ENCODE results near the gene DNASE2B. TPM values are rescaled to one million over a fixed set of nuclear protein-coding genes. Genes with fewer than 3 reads are reported as not detected.

The DNASE2B gene
- total RNA-seq, 1 donor from 2014 or later: not detected

GRCh38 chr1:84374991-84375696, 23.1 kb upstream of the DNASE2B start:
- DNase-seq: peak; percentile 73

GRCh38 chr1:84376000-84376910, 22.0 kb upstream of the DNASE2B start:
- peak; percentile 17 for DNase-seq

- peak; percentile 65 for DNase-seq
These were observed 20.7 kb upstream of the DNASE2B start for GRCh38 chr1:84377480-84378095.

GRCh38 chr1:84379138-84379916, 19.0 kb upstream of the DNASE2B start:
- no peak for DNase-seq

GRCh38 chr1:84379917-84380180, 18.4 kb upstream of the DNASE2B start:
- DNase-seq: no peak

- DNase-seq: no peak
These were observed 16.2 kb upstream of the DNASE2B start for GRCh38 chr1:84382127-84382526.

GRCh38 chr1:84385347-84385746, 12.9 kb upstream of the DNASE2B start:
- DNase-seq: no peak

GRCh38 chr1:84386716-84387479, 11.4 kb upstream of the DNASE2B start:
- DNase-seq: no peak

GRCh38 chr1:84387480-84388163, 10.7 kb upstream of the DNASE2B start:
- no peak for DNase-seq

GRCh38 chr1:84390226-84390625, 8.1 kb upstream of the DNASE2B start:
- no peak for DNase-seq

GRCh38 chr1:84401156-84401555, 2.9 kb downstream of the DNASE2B start:
- no peak for DNase-seq

GRCh38 chr1:84402060-84402459, 3.8 kb downstream of the DNASE2B start:
- no peak for DNase-seq

- no peak for DNase-seq
These were observed 4.2 kb downstream of the DNASE2B start for GRCh38 chr1:84402501-84402900.

- DNase-seq: no peak
These were observed 5.1 kb downstream of the DNASE2B start for GRCh38 chr1:84403347-84403746.

- no peak for DNase-seq
These were observed 8.1 kb downstream of the DNASE2B start for GRCh38 chr1:84406346-84406861.

- DNase-seq: no peak
These were observed 9.2 kb downstream of the DNASE2B start for GRCh38 chr1:84407524-84407923.

- DNase-seq: no peak
These were observed 9.7 kb downstream of the DNASE2B start for GRCh38 chr1:84407958-84408422.

- no peak for DNase-seq
These were observed 11.6 kb downstream of the DNASE2B start for GRCh38 chr1:84409888-84410287.

GRCh38 chr1:84410328-84411095, 12.2 kb downstream of the DNASE2B start:
- no peak for DNase-seq
